NK-92 (cell line): ENCODE measurements around the gene GCK.

Experiments used
- DNase-seq: peaks from one replicate; lab custom pipeline; 2025; ENCODE audit not compliant: unreplicated experiment; lab: John Stamatoyannopoulos, UW

Gene GCK

DNA sequence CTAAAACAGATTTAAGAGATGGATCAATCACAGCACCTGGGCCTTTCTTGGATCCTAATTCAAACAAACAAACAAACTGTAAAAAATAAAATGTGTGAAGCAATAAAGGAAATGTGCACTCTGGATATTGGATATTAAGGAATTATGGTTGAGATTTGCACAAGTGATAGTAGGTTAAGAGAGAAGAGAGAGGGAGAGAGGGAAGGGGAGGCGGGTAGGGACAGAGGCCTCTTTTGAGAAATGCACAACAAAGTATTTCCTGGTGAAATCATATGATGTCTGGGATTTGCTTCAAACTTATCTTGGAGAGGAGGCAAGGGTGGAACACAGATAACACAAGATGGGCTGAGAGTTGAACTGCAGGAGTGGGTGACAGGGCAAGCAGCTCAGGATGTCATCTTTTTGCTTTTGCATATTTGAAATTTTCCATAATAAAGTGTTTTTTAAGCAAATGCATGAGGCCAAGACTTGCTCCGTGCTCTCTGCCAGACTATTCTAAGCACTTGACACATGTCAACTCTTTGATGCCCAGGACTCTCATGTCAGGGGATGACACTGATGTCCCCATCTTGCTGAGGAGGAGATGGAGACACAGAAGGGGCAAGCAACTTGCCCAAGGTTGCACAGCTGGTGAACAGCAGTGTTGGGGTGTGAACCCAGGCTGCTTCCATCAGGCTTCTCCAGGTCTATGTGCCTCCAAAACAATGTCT, 94.2 kb downstream of the GCK start:
- no peak for DNase-seq

- DNase-seq, result no peak
These were observed 94.9 kb downstream of the GCK start for GRCh38 chr7:44094365-44094764.
